ENCODE measurements around the gene GPC6. TPM values are rescaled to one million over a fixed set of nuclear protein-coding genes. Genes with fewer than 3 reads are reported as not detected.

GPC6 gene
- total RNA-seq, 6 donors from 2014 or later, result 1.3 to 7.3 (median 3.4) TPM

GRCh38 chr13:93951108-93951507 is 724.5 kb downstream of the GPC6 start:
- DNase-seq, result no peak
- no peaks in the 10 kb centered on the region for H3K36me3 ChIP-seq
- TF ChIP-seq POLR2AphosphoS5 (IDR thresholded peaks at IDR 0.05), result no peak
- no peak for TF ChIP-seq POLR2A (IDR thresholded peaks at IDR 0.05)
- TF ChIP-seq CTCF (IDR thresholded peaks at IDR 0.05), result no peak
- TF ChIP-seq EP300 (IDR thresholded peaks at IDR 0.05), result no peak

GRCh38 chr13:93951951-93952350 is 725.3 kb downstream of the GPC6 start:
- Histone ChIP-seq H3K4me3 (no peak overlapping the region), H3K4me1 (no peaks in the 10 kb centered on the region), H3K9me3 (no peaks in the 10 kb centered on the region), H3K36me3 (no peaks in the 10 kb centered on the region), H3K27ac (no peak overlapping the region), H3K27me3 (no peaks in the 10 kb centered on the region)
- WGBS, 2 donors, result 92 to 100% methylated on average over 1 of the region's 1 CpG
- DNase-seq, result no peak
- TF ChIP-seq POLR2A (IDR thresholded peaks at IDR 0.05) (no peak), CTCF (IDR thresholded peaks at IDR 0.05) (no peak), EP300 (IDR thresholded peaks at IDR 0.05) (no peak), POLR2AphosphoS5 (IDR thresholded peaks at IDR 0.05) (no peak)
- ATAC-seq (ENCODE audit: low FRiP score in 2 of 2), result no peak

More at GRCh38 chr13:93951108-93951507, 724.5 kb downstream of the GPC6 start:
- H3K4me1 ChIP-seq, result no peaks in the 10 kb centered on the region
- no peak for ATAC-seq (ENCODE audit: low FRiP score in 2 of 2)
- H3K4me3 ChIP-seq, result no peak overlapping the region
- H3K9me3 ChIP-seq, result no peaks in the 10 kb centered on the region
- no peak overlapping the region for H3K27ac ChIP-seq
- no peaks in the 10 kb centered on the region for H3K27me3 ChIP-seq

GRCh38 chr13:93953841-93954240 is 727.2 kb downstream of the GPC6 start:
- no peaks in the 10 kb centered on the region for H3K4me1 ChIP-seq
- TF ChIP-seq POLR2A (IDR thresholded peaks at IDR 0.05), result no peak
- no peak for TF ChIP-seq POLR2AphosphoS5 (IDR thresholded peaks at IDR 0.05)
- TF ChIP-seq EP300 (IDR thresholded peaks at IDR 0.05), result no peak
- TF ChIP-seq CTCF (IDR thresholded peaks at IDR 0.05), result no peak
- ATAC-seq (ENCODE audit: low FRiP score in 2 of 2) (no peak), DNase-seq (no peak)
- H3K9me3 ChIP-seq, result no peaks in the 10 kb centered on the region
- no peak overlapping the region for H3K27ac ChIP-seq
- H3K36me3 ChIP-seq, result no peaks in the 10 kb centered on the region
- no peak overlapping the region for H3K4me3 ChIP-seq
- WGBS, 2 donors, result 82 to 87% methylated on average over 1 of the region's 1 CpG
- H3K27me3 ChIP-seq, result no peaks in the 10 kb centered on the region

GRCh38 chr13:93955904-93956303 is 729.3 kb downstream of the GPC6 start:
- H3K4me1 ChIP-seq, result no peaks in the 10 kb centered on the region
- DNase-seq (no peak), ATAC-seq (ENCODE audit: low FRiP score in 2 of 2) (no peak)
- no peaks in the 10 kb centered on the region for H3K36me3 ChIP-seq
- no peak overlapping the region for H3K27ac ChIP-seq
- no peak overlapping the region for H3K4me3 ChIP-seq
- TF ChIP-seq POLR2AphosphoS5 (IDR thresholded peaks at IDR 0.05), result no peak
- no peak for TF ChIP-seq CTCF (IDR thresholded peaks at IDR 0.05)
- TF ChIP-seq POLR2A (IDR thresholded peaks at IDR 0.05), result no peak
- TF ChIP-seq EP300 (IDR thresholded peaks at IDR 0.05), result no peak
- no peaks in the 10 kb centered on the region for H3K27me3 ChIP-seq
- no peaks in the 10 kb centered on the region for H3K9me3 ChIP-seq

GRCh38 chr13:93956426-93956825 is 729.8 kb downstream of the GPC6 start:
- ATAC-seq (ENCODE audit: low FRiP score in 2 of 2) (no peak), DNase-seq (no peak)
- Histone ChIP-seq H3K36me3 (no peaks in the 10 kb centered on the region), H3K9me3 (no peaks in the 10 kb centered on the region), H3K4me1 (no peaks in the 10 kb centered on the region), H3K4me3 (no peak overlapping the region), H3K27me3 (no peaks in the 10 kb centered on the region), H3K27ac (no peak overlapping the region)
- TF ChIP-seq EP300 (IDR thresholded peaks at IDR 0.05) (no peak), POLR2A (IDR thresholded peaks at IDR 0.05) (no peak), CTCF (IDR thresholded peaks at IDR 0.05) (no peak), POLR2AphosphoS5 (IDR thresholded peaks at IDR 0.05) (no peak)
- 60 to 61% methylated on average over 2 of the region's 2 CpGs for WGBS, 2 donors
